ENCODE data around the gene LINS1.

GRCh38 chr15:100533886-100534285 is 68.1 kb downstream of the LINS1 start:
- no peak for TF ChIP-seq CTCF (conservative IDR thresholded peaks at IDR 0.05; ENCODE audit: low read depth, low read length)
- TF ChIP-seq EZH2 (IDR thresholded peaks at IDR 0.05; ENCODE audit: borderline replicate concordance, low read depth, low read length, poor library complexity, severe bottlenecking) = no peak
